A549 (cell line): ENCODE measurements around the gene TMEM97. TPM values are rescaled to one million over a fixed set of nuclear protein-coding genes. Genes with fewer than 3 reads are reported as not detected.
A peak's percentile ranks its signal among the peaks of the same experiment; 100 is the strongest.

Source experiments
- ATAC-seq, 2 experiments: fragments of 200-7000 bp in 1 of 2; fragments of >200 bp in 1 of 2; cut with Nextera tagmentation in 1 of 2; cut with Tn5 transposase in 1 of 2; 3 replicates each; pipeline versions ENCODE4 v1.8.0 to v1.9.1; 2018 to 2020; ENCODE audit warnings: mild to moderate bottlenecking in 1 of 2, moderate library complexity in 1 of 2
- CTCF ChIA-PET: fragments of 300-600 bp; sonication (Branson Sonifier 250); formaldehyde crosslinking; extraction: SDS; loops from one replicate; lab custom pipeline; 2021; ENCODE audit warnings: antibody characterized with exemption, inconsistent platforms; lab: Yijun Ruan, JAX
- POLR2A ChIA-PET: fragments of 350-600 bp; formaldehyde crosslinking; extraction: SDS; loops from one replicate; lab custom pipeline; 2021; ENCODE audit warnings: antibody characterized with exemption, inconsistent platforms; lab: Yijun Ruan, JAX
- DNase-seq, 2 experiments: peaks; one replicate each; pipeline versions ENCODE4 v3.0.0 to v3.0.0-alpha.2; 2011 to 2016; ENCODE audit warnings: low read depth in 1 of 2, low spot score in 1 of 2
- FAIRE-seq: peaks from 2 replicates; lab custom pipeline; 2011; peaks lifted over from hg19 to GRCh38; lab: Jason Lieb, UNC
- H3K27ac ChIP-seq, 2 experiments: fragments of >200 bp; sonication (Bioruptor Twin); formaldehyde crosslinking; 3 replicates each; pipeline ENCODE4 v1.5.1; 2016 to 2017
- H3K4me1 ChIP-seq: fragments of >200 bp; sonication (Bioruptor Twin); formaldehyde crosslinking; 3 replicates; pipeline ENCODE4 v1.6.1; 2016
- H3K4me2 ChIP-seq: fragments of >200 bp; sonication (Bioruptor Twin); formaldehyde crosslinking; 3 replicates; pipeline ENCODE4 v1.6.1; 2016
- H3K4me3 ChIP-seq: fragments of >200 bp; sonication (Bioruptor Twin); formaldehyde crosslinking; 3 replicates; pipeline ENCODE4 v1.5.1; 2016
- H3K9me3 ChIP-seq: fragments of >200 bp; sonication (Bioruptor Twin); formaldehyde crosslinking; 3 replicates; pipeline ENCODE4 v1.6.1; 2016
- CEBPB ChIP-seq, 2 experiments: fragments of >200 bp in 1 of 2; sonication (Bioruptor Twin) in 1 of 2; formaldehyde crosslinking in 1 of 2; IDR thresholded peaks; 2 replicates each; pipeline ENCODE4 v1.6.1; 2012 to 2016
- CHD4 ChIP-seq: fragments of 200-600 bp; sonication (generic); IDR thresholded peaks from 2 replicates; pipeline ENCODE4 v1.6.1; 2016; ENCODE audit warnings: antibody characterized with exemption, mild to moderate bottlenecking, borderline replicate concordance
- EP300 ChIP-seq, 2 experiments: fragments of >200 bp; sonication (Bioruptor Twin); formaldehyde crosslinking; IDR thresholded peaks; 2 replicates in 1 of 2; 3 replicates in 1 of 2; pipeline ENCODE4 v1.6.1; 2016 to 2017
- FOXS1 ChIP-seq: fragments of 250-450 bp; sonication (Bioruptor Pico); IDR thresholded peaks from 2 replicates; pipeline ENCODE4 v1.5.0; 2020; ENCODE audit warnings: mild to moderate bottlenecking, moderate library complexity
- GATA3 ChIP-seq: IDR thresholded peaks from 2 replicates; pipeline ENCODE4 v1.6.1; 2012; ENCODE audit warnings: borderline replicate concordance
- HEYL ChIP-seq: fragments of 250-450 bp; sonication (Bioruptor Pico); IDR thresholded peaks from 2 replicates; pipeline ENCODE4 v1.8.0; 2021; ENCODE audit warnings: mild to moderate bottlenecking, moderate library complexity
- HOXA7 ChIP-seq: fragments of 250-450 bp; sonication (Bioruptor Pico); IDR thresholded peaks from 2 replicates; pipeline ENCODE4 v1.5.0; 2020; ENCODE audit warnings: mild to moderate bottlenecking, moderate library complexity
- MAZ ChIP-seq: fragments of 150-350 bp; IDR thresholded peaks from 2 replicates; pipeline ENCODE4 v1.6.1; 2014; ENCODE audit warnings: antibody characterized with exemption, low read depth, low read length, borderline replicate concordance
- PHF8 ChIP-seq: fragments of 200-600 bp; sonication (generic); IDR thresholded peaks from 2 replicates; pipeline ENCODE4 v1.6.1; 2016; ENCODE audit warnings: low read depth, mild to moderate bottlenecking, antibody characterized with exemption, moderate library complexity, borderline replicate concordance
- WGBS: methylation state at CpG from one replicate; pipeline ENCODE4 v1.1.6; 2017; ENCODE audit errors: missing lambda C conversion rate; 5-methylcytosine and 5-hydroxymethylcytosine counted together
- polyA plus RNA-seq, 4 experiments: library from polyadenylated mRNA; depleted of rRNA in 3 of 4; stranded (reverse); fragments of >200 nt; fragmentation: RNase III in 1 of 4; extraction: RNeasy Plus Mini Kit Qiagen cat#74134 plus additional on column Dnase treatment in 1 of 4; gene quantifications; 2 replicates in 3 of 4; 3 replicates in 1 of 4; pipeline ENCODE4 v1.2.3, GENCODE V29; 2011 to 2017
- TF ChIP-seq, protein P1 (sequence below): fragments of >200 bp; sonication (Bioruptor Twin); formaldehyde crosslinking; IDR thresholded peaks from 3 replicates; pipeline ENCODE4 v1.6.1; 2016
- TF ChIP-seq, protein P2 (sequence below): fragments of 250-450 bp; sonication (Bioruptor Pico); IDR thresholded peaks from 2 replicates; pipeline ENCODE4 v1.5.0; 2020; ENCODE audit warnings: low read depth, mild to moderate bottlenecking, moderate library complexity
- TF ChIP-seq, protein P3 (sequence below): fragments of 450-650 bp; IDR thresholded peaks from 2 replicates; pipeline ENCODE4 v1.6.1; 2014; ENCODE audit warnings: antibody characterized with exemption
- TF ChIP-seq, protein P4 (sequence below): fragments of 150-350 bp; IDR thresholded peaks from 2 replicates; pipeline ENCODE4 v1.6.1; 2014; ENCODE audit warnings: low read depth, mild to moderate bottlenecking, low read length

Gene TMEM97
- polyA plus RNA-seq, 2 of the 4 experiments (the other 2 are of a cell fraction), result 75.6 to 90.9 TPM

DNA sequence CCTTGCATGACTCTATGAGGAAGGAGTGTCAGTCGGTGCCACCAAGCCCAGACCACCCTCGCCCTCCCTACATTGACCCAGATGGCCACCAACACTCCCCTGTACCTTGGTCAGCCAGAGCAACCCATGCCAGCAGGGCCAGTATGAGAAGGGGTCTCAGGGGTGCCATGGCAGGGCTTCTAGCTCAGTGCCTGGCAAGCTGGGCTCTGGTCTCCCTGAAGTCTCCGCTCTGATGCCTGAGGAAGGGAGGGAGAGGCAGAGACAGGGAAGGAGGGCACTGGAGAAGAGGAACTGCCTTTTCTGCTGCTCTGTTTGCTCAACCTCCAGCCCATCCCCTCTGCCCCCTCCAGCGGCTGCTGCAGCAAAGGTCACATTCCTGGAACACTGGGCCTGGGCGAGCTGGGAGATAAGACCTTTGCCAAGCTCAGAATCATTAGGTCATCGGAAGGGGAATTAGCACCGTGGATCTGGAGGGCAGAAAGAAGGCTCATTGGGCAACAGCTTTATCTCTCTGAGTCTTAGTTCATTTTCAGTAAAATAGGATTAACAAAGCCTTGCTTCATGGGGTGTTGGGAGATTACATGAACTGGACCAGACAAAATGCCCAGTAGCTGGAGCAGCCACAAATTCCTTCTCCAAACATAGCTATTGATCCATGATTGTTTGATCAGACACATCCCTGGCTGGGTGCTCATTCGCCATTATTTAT lies 51.2 kb downstream of the TMEM97 start, which contains the start of gene VTN (continued):
- no peak for TF ChIP-seq FOXS1
- TF ChIP-seq, protein P1, sequence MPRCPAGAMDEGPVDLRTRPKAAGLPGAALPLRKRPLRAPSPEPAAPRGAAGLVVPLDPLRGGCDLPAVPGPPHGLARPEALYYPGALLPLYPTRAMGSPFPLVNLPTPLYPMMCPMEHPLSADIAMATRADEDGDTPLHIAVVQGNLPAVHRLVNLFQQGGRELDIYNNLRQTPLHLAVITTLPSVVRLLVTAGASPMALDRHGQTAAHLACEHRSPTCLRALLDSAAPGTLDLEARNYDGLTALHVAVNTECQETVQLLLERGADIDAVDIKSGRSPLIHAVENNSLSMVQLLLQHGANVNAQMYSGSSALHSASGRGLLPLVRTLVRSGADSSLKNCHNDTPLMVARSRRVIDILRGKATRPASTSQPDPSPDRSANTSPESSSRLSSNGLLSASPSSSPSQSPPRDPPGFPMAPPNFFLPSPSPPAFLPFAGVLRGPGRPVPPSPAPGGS, result 0 out of 3 replicates have a peak, but pooled peaks have one; percentile 12
- no peak for TF ChIP-seq PHF8
- TF ChIP-seq GATA3, result peak; percentile 42; the same call in 1 of the 2 replicates
- TF ChIP-seq, protein P2, sequence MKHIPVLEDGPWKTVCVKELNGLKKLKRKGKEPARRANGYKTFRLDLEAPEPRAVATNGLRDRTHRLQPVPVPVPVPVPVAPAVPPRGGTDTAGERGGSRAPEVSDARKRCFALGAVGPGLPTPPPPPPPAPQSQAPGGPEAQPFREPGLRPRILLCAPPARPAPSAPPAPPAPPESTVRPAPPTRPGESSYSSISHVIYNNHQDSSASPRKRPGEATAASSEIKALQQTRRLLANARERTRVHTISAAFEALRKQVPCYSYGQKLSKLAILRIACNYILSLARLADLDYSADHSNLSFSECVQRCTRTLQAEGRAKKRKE (CRISPR knock-in tag), result no peak
- no peak for TF ChIP-seq HEYL (CRISPR knock-in tag)
- TF ChIP-seq EP300 (IDR thresholded peaks at IDR 0.05), result peak in 1 of 2 experiments; percentile 47; a peak in 1 of 5 replicates
- TF ChIP-seq MAZ, result peak; percentile 65; the same call in 1 of the 2 replicates
- TF ChIP-seq, protein P3, sequence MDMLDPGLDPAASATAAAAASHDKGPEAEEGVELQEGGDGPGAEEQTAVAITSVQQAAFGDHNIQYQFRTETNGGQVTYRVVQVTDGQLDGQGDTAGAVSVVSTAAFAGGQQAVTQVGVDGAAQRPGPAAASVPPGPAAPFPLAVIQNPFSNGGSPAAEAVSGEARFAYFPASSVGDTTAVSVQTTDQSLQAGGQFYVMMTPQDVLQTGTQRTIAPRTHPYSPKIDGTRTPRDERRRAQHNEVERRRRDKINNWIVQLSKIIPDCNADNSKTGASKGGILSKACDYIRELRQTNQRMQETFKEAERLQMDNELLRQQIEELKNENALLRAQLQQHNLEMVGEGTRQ, result no peak

DNA sequence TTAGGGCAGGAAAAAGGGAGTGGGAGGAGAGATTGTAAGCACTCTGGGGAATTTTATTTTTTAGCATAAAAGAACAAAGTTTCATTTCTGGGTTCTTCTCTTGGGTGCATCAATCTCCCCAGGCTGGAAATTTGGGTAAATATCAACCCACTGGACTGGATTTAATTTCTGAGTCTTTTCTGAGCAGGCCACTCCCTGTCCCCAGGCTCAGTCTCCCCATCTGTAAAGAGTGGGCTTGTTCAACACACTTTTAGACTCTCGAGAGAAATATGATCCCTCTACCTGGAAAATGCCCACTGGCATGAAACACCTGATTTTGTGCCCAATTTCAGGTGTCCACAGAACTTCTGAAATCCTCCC lies 51.7 kb downstream of the TMEM97 start:
- peaks cover 30% of the 10 kb centered on the region for H3K4me1 ChIP-seq
- peak overlapping the region; percentile 57 for H3K4me3 ChIP-seq
- no peaks in the 10 kb centered on the region for H3K9me3 ChIP-seq
- DNase-seq, result no peak
- 76% methylated on average over 1 of the region's 1 CpG for WGBS
- no peak for FAIRE-seq
- TF ChIP-seq, protein P4, sequence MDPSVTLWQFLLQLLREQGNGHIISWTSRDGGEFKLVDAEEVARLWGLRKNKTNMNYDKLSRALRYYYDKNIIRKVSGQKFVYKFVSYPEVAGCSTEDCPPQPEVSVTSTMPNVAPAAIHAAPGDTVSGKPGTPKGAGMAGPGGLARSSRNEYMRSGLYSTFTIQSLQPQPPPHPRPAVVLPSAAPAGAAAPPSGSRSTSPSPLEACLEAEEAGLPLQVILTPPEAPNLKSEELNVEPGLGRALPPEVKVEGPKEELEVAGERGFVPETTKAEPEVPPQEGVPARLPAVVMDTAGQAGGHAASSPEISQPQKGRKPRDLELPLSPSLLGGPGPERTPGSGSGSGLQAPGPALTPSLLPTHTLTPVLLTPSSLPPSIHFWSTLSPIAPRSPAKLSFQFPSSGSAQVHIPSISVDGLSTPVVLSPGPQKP, result no peak
- TF ChIP-seq HOXA7 (0 out of 2 replicates have a peak, but pooled peaks have one; percentile 43), GATA3 (no peak), CEBPB (IDR thresholded peaks at IDR 0.05) (no peak), CHD4 (peak; percentile 55; the same call in 1 of the 2 replicates)
- TF ChIP-seq, protein P1, result 0 out of 3 replicates have a peak, but pooled peaks have one; percentile 3
- POLR2A ChIA-PET, result interaction anchor here (1.1 to 3.0 kb wide), 4 partner anchors 10 to 46 kb away, joined by 3 to 43 read pairs (median 8); partner anchors contain the start of genes IFT20, POLDIP2 and TNFAIP1
- CTCF ChIA-PET, result interaction anchor here (0.6 to 5.5 kb wide), 7 partner anchors 9 to 44 kb away, joined by 3 to 27 read pairs (median 4); partner anchors contain the start of genes POLDIP2 and TNFAIP1
- H3K27ac ChIP-seq, result peak overlapping the region; percentile 83 to 87
- no peak for ATAC-seq
- H3K4me2 ChIP-seq, result peak overlapping the region; percentile 81
